ENCODE measurements around the gene DCDC1.

- no peak for TF ChIP-seq CTCF (conservative IDR thresholded peaks at IDR 0.05)
- no peak for TF ChIP-seq ZFX (IDR thresholded peaks at IDR 0.05)
Observed at GRCh38 chr11:30911247-30911646, 458.3 kb downstream of the DCDC1 start.

Measured in C4-2B (cell line).